Breast epithelium (tissue), 4 donors: ENCODE results near the gene TNFSF10. TPM values are rescaled to one million over a fixed set of nuclear protein-coding genes. Genes with fewer than 3 reads are reported as not detected.

ENCODE experiments used
- DNase-seq, 2 donors: peaks; one replicate each; pipeline ENCODE4 v3.0.0-alpha.2; 2019; ENCODE audit warnings: low spot score in 2 of 2
- H3K27ac ChIP-seq, 2 donors: fragments of 200-600 bp; sonication (generic) in 1 of 2; one replicate each; pipeline ENCODE4 v1.5.1; 2016 to 2019; ENCODE audit warnings: mild to moderate bottlenecking in 1 of 2
- H3K27me3 ChIP-seq, 2 donors: fragments of 200-600 bp; sonication (generic) in 1 of 2; one replicate each; pipeline versions ENCODE4 v1.5.1 to v1.6.0; 2017 to 2019; ENCODE audit warnings: control low read depth in 1 of 2, mild to moderate bottlenecking in 1 of 2
- H3K36me3 ChIP-seq: fragments of 200-600 bp; one replicate; pipeline ENCODE4 v1.5.1; 2019
- H3K4me1 ChIP-seq, 2 donors: fragments of 200-600 bp; sonication (generic); one replicate each; pipeline ENCODE4 v1.5.1; 2016 to 2019; ENCODE audit warnings: control low read depth in 1 of 2
- H3K4me3 ChIP-seq, 3 donors: fragments of 200-600 bp; sonication (generic); 1 replicate in 2 of 3; 2 replicates in 1 of 3; pipeline ENCODE4 v1.5.1; 2016 to 2019; ENCODE audit warnings: mild to moderate bottlenecking in 3 of 3, moderate library complexity in 2 of 3
- H3K9me3 ChIP-seq, 2 donors: fragments of 200-600 bp; sonication (generic) in 1 of 2; one replicate each; pipeline ENCODE4 v1.5.1; 2016 to 2019; ENCODE audit warnings: control low read depth in 1 of 2
- CTCF ChIP-seq, 3 donors: fragments of 450-650 bp; IDR thresholded peaks; one replicate each; pipeline ENCODE4 v1.5.1; 2016 to 2017; ENCODE audit warnings: antibody characterized with exemption in 3 of 3, mild to moderate bottlenecking in 3 of 3, moderate library complexity in 3 of 3
- POLR2A ChIP-seq: fragments of 450-650 bp; IDR thresholded peaks from one replicate; pipeline ENCODE4 v1.6.1; 2016; ENCODE audit warnings: antibody characterized with exemption, mild to moderate bottlenecking, moderate library complexity
- POLR2AphosphoS5 ChIP-seq, 3 donors: sonication (generic); formaldehyde crosslinking; IDR thresholded peaks; one replicate each; pipeline ENCODE4 v1.6.1; 2017; ENCODE audit warnings: antibody characterized with exemption in 3 of 3
- intact Hi-C: fragments of 100-400 bp; cut with DNase I; formaldehyde crosslinking; loops from one replicate; pipeline ENCODE4 v1.15.1; 2023; ENCODE audit warnings: low total_unique reads
- total RNA-seq, 3 donors: library from RNA; depleted of rRNA; stranded (reverse); fragments of >200 nt; gene quantifications; one replicate each; pipeline ENCODE4 v1.1.0, GENCODE V29; 2016

The TNFSF10 gene
- total RNA-seq, 3 donors from 2014 or later: 37.0 to 294 (median 155) TPM

GRCh38 chr3:172517859-172518466 lies 5.3 kb downstream of the TNFSF10 start:
- Histone ChIP-seq H3K4me3 (peak overlapping the region in 1 of 3 donors; percentile 31), H3K36me3 (no peaks in the 10 kb centered on the region), H3K9me3 (no peaks in the 10 kb centered on the region), H3K4me1 (peaks cover 6 to 22% of the 10 kb centered on the region in 2 donors), H3K27ac (peak overlapping the region; percentile 84 to 91), H3K27me3 (no peaks in the 10 kb centered on the region)
- DNase-seq: no peak
- intact Hi-C loops: no loop called here
- TF ChIP-seq POLR2AphosphoS5 (IDR thresholded peaks at IDR 0.05) (no peak), CTCF (IDR thresholded peaks at IDR 0.05) (no peak), POLR2A (no peak)

- Histone ChIP-seq H3K4me3 (peak overlapping the region in 1 of 3 donors; percentile 44), H3K4me1 (peaks cover 6 to 22% of the 10 kb centered on the region in 2 donors), H3K27ac (peak overlapping the region; percentile 84 to 91), H3K9me3 (no peaks in the 10 kb centered on the region), H3K27me3 (no peaks in the 10 kb centered on the region), H3K36me3 (no peaks in the 10 kb centered on the region)
- intact Hi-C loops: no loop called here
- peak; percentile 69 to 87 for DNase-seq
- peak; percentile 35 to 69 (median 68) for TF ChIP-seq POLR2AphosphoS5 (IDR thresholded peaks at IDR 0.05)
- TF ChIP-seq CTCF (IDR thresholded peaks at IDR 0.05): no peak
- TF ChIP-seq POLR2A: no peak
Measured at GRCh38 chr3:172516318-172517214, 6.7 kb downstream of the TNFSF10 start.

- Histone ChIP-seq H3K36me3 (no peaks in the 10 kb centered on the region), H3K4me3 (peak overlapping the region in 1 of 3 donors; percentile 18), H3K4me1 (peaks cover 6 to 22% of the 10 kb centered on the region in 2 donors), H3K9me3 (no peaks in the 10 kb centered on the region), H3K27ac (peak overlapping the region; percentile 84 to 91), H3K27me3 (no peaks in the 10 kb centered on the region)
- TF ChIP-seq POLR2A (no peak), POLR2AphosphoS5 (IDR thresholded peaks at IDR 0.05) (no peak), CTCF (IDR thresholded peaks at IDR 0.05) (no peak)
- intact Hi-C loops: no loop called here
- no peak for DNase-seq
Measured at GRCh38 chr3:172515130-172515918, 7.9 kb downstream of the TNFSF10 start.

GRCh38 chr3:172514678-172515077 lies 8.6 kb downstream of the TNFSF10 start:
- Histone ChIP-seq H3K36me3 (no peaks in the 10 kb centered on the region), H3K27ac (peak overlapping the region; percentile 43 to 84), H3K4me3 (no peak overlapping the region), H3K4me1 (peaks cover 6 to 22% of the 10 kb centered on the region in 2 donors), H3K9me3 (no peaks in the 10 kb centered on the region), H3K27me3 (no peaks in the 10 kb centered on the region)
- no peak for TF ChIP-seq POLR2A
- TF ChIP-seq CTCF (IDR thresholded peaks at IDR 0.05): no peak
- no peak for TF ChIP-seq POLR2AphosphoS5 (IDR thresholded peaks at IDR 0.05)
- intact Hi-C loops: no loop called here
- no peak for DNase-seq
